MM.1S (cell line): ENCODE data around the gene SLC4A4.

ENCODE experiments used
- DNase-seq: peaks from one replicate; pipeline ENCODE4 v3.0.0-alpha.2; 2015
- H2AFZ ChIP-seq: fragments of 300-600 bp; sonication (generic); 2 replicates; pipeline ENCODE4 v1.6.0; 2016; ENCODE audit warnings: antibody characterized with exemption, low read length
- H3F3A ChIP-seq: fragments of 300-600 bp; sonication (generic); 2 replicates; pipeline ENCODE4 v1.6.1; 2016; ENCODE audit warnings: mild to moderate bottlenecking, antibody characterized with exemption, low read length, moderate library complexity, mixed read lengths; ENCODE audit not compliant: insufficient read depth
- H3K27ac ChIP-seq: fragments of 300-600 bp; sonication (generic); 2 replicates; pipeline ENCODE4 v1.5.1; 2016; ENCODE audit warnings: mild to moderate bottlenecking, low read length
- H3K27me3 ChIP-seq: fragments of 300-600 bp; sonication (generic); replicated peaks from 2 replicates; pipeline ENCODE4 v1.6.0; 2016; ENCODE audit warnings: low read length; ENCODE audit not compliant: insufficient read depth
- H3K36me3 ChIP-seq: fragments of 300-600 bp; sonication (generic); replicated peaks from 2 replicates; pipeline ENCODE4 v1.6.1; 2016; ENCODE audit warnings: mild to moderate bottlenecking, low read length, mixed read lengths; ENCODE audit not compliant: insufficient read depth
- H3K4me1 ChIP-seq: fragments of 300-600 bp; sonication (generic); 2 replicates; pipeline ENCODE4 v1.6.1; 2016; ENCODE audit warnings: low read length, mixed read lengths
- H3K4me2 ChIP-seq: fragments of 300-600 bp; sonication (generic); 2 replicates; pipeline ENCODE4 v1.6.0; 2016; ENCODE audit warnings: low read depth, low read length
- H3K4me3 ChIP-seq: fragments of 300-600 bp; sonication (generic); 2 replicates; pipeline ENCODE4 v1.5.1; 2016; ENCODE audit warnings: low read length, mixed read lengths
- H3K79me2 ChIP-seq: fragments of 300-600 bp; sonication (generic); 2 replicates; pipeline ENCODE4 v1.6.1; 2016; ENCODE audit warnings: mixed run types, low read length, mixed read lengths
- H3K9ac ChIP-seq: fragments of 300-600 bp; sonication (generic); 2 replicates; pipeline ENCODE4 v1.6.1; 2016; ENCODE audit warnings: low read length, mixed read lengths
- H3K9me2 ChIP-seq: fragments of 300-600 bp; sonication (generic); replicated peaks from 2 replicates; pipeline ENCODE4 v1.6.1; 2016; ENCODE audit warnings: mild to moderate bottlenecking, low read length, mixed read lengths; ENCODE audit not compliant: insufficient read depth
- H3K9me3 ChIP-seq: fragments of 300-600 bp; sonication (generic); replicated peaks from 2 replicates; pipeline ENCODE4 v1.6.1; 2016; ENCODE audit warnings: mild to moderate bottlenecking, low read length, mixed read lengths; ENCODE audit not compliant: insufficient read depth
- H4K20me1 ChIP-seq: fragments of 300-600 bp; sonication (generic); 2 replicates; pipeline ENCODE4 v1.6.1; 2016; ENCODE audit warnings: mild to moderate bottlenecking, low read length, moderate library complexity, mixed read lengths; ENCODE audit not compliant: insufficient read depth
- EZH2 ChIP-seq: fragments of 300-600 bp; sonication (generic); optimal IDR thresholded peaks from 2 replicates; pipeline ENCODE3; 2017; ENCODE audit warnings: low read depth, mild to moderate bottlenecking, antibody characterized with exemption, low read length, mixed read lengths
- EZH2phosphoT487 ChIP-seq: fragments of 300-600 bp; sonication (generic); IDR thresholded peaks from 2 replicates; pipeline ENCODE4 v1.6.1; 2018; ENCODE audit warnings: antibody characterized with exemption, low read length
- TF ChIP-seq, protein P1 (sequence below): fragments of 300-600 bp; sonication (generic); IDR thresholded peaks from 2 replicates; pipeline ENCODE4 v1.5.1; 2016; ENCODE audit warnings: antibody characterized with exemption, low read length, mixed read lengths

Gene SLC4A4

DNA sequence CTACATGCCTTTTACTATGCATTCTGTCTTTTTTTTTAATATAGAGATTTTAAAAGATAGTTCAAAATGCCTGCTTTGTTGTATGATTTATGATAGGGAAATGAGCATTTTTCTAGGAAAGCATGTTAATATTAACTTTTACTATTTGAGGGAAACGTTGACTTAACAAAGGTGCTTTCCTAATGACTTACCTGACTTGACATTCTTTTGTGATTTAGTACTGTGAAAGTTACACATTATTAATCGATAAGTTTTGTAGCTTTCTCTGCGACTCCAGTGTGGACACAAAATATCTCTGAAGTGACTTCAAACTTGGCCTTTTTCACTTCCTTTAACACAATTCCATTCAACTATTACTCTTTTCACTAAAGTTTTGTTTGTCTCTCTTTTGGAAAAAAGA, 260.8 kb downstream of the SLC4A4 start:
- TF ChIP-seq EZH2: no peak
- TF ChIP-seq EZH2phosphoT487: no peak
- TF ChIP-seq, protein P1, sequence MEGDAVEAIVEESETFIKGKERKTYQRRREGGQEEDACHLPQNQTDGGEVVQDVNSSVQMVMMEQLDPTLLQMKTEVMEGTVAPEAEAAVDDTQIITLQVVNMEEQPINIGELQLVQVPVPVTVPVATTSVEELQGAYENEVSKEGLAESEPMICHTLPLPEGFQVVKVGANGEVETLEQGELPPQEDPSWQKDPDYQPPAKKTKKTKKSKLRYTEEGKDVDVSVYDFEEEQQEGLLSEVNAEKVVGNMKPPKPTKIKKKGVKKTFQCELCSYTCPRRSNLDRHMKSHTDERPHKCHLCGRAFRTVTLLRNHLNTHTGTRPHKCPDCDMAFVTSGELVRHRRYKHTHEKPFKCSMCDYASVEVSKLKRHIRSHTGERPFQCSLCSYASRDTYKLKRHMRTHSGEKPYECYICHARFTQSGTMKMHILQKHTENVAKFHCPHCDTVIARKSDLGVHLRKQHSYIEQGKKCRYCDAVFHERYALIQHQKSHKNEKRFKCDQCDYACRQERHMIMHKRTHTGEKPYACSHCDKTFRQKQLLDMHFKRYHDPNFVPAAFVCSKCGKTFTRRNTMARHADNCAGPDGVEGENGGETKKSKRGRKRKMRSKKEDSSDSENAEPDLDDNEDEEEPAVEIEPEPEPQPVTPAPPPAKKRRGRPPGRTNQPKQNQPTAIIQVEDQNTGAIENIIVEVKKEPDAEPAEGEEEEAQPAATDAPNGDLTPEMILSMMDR: no peak

DNA sequence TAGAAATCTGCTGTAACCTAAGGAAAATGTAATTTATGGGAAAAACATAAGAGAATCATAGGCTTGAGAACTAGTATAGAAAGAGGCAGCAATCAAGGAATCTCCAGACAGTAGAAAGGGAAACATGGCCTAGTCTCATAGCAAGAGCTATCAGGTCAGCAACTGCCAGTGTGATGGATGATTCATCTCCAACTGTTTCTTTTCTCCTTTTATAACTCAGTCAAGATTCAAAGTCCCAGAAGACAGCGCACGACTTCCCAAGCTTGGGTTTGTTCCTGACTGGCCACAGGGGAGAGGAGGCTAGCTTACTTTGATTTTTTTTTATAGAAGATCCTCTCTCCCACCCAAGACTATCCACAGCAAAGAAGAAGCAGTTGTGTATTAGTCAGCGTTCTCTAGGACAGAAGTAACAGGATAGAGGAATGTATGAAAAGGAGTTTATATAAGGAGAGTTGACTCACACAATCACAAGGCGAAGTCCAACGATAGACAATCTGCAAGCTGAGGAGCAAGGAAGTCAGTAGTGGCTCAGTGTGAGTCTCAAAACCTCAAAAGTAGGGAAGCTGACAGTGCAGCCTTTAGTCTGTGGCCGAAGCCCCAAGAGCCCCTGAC, 263.6 kb downstream of the SLC4A4 start:
- H3F3A ChIP-seq: 0 out of 2 replicates have a peak, but pooled peaks cover 5% of the 10 kb centered on the region
- no peak overlapping the region for H3K9ac ChIP-seq
- H3K79me2 ChIP-seq: no peaks in the 10 kb centered on the region
- no peak overlapping the region for H3K4me3 ChIP-seq
- no peaks in the 10 kb centered on the region for H3K36me3 ChIP-seq
- H3K4me1 ChIP-seq: peaks cover 17% of the 10 kb centered on the region; the same call in 1 of the 2 replicates
- TF ChIP-seq, protein P1: no peak
- no peak for TF ChIP-seq EZH2
- TF ChIP-seq EZH2phosphoT487: no peak
- H2AFZ ChIP-seq: no peak overlapping the region
- H3K9me2 ChIP-seq: no peaks in the 10 kb centered on the region
- H3K27me3 ChIP-seq: no peaks in the 10 kb centered on the region
- no peaks in the 10 kb centered on the region for H4K20me1 ChIP-seq
- no peak for DNase-seq
- H3K27ac ChIP-seq: no peak overlapping the region
- no peak overlapping the region for H3K4me2 ChIP-seq
- H3K9me3 ChIP-seq: no peaks in the 10 kb centered on the region

More for the DNA sequence above, 260.8 kb downstream of the SLC4A4 start:
- Histone ChIP-seq H3K9ac (no peak overlapping the region), H2AFZ (no peak overlapping the region), H3K9me3 (no peaks in the 10 kb centered on the region), H3K4me3 (no peak overlapping the region), H3F3A (no peaks in the 10 kb centered on the region), H3K27me3 (no peaks in the 10 kb centered on the region), H4K20me1 (no peaks in the 10 kb centered on the region), H3K4me1 (0 out of 2 replicates have a peak, but pooled peaks cover 5% of the 10 kb centered on the region), H3K4me2 (no peak overlapping the region), H3K9me2 (no peaks in the 10 kb centered on the region), H3K79me2 (no peaks in the 10 kb centered on the region), H3K36me3 (no peaks in the 10 kb centered on the region), H3K27ac (no peak overlapping the region)
- DNase-seq: no peak

DNA sequence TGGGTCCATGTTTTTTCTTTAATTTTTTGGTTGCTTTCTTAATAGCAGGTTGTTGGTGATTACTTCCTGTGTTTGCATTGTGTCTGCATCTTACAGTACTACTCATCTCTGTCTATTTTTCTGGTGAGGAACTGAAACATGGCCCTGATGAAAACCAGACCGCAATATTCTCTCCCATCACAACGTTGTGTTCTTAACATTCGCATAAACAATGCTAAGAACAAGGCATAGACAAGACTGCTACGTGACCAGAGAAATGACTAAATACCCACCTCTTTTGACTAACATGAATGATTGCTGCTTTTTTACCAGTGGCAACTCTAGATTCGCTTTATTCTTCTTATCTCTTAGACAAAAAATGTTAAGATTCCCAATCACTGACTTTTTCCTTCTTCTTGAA, 266.0 kb downstream of the SLC4A4 start:
- peak overlapping the region; percentile 32; the same call in 1 of the 2 replicates for H3K4me2 ChIP-seq
- H2AFZ ChIP-seq: no peak overlapping the region
- H3K4me3 ChIP-seq: no peak overlapping the region

More for the DNA sequence above, 266.0 kb downstream of the SLC4A4 start:
- Histone ChIP-seq H3K4me1 (peaks cover 22% of the 10 kb centered on the region; the same call in 1 of the 2 replicates), H4K20me1 (no peaks in the 10 kb centered on the region), H3K9ac (no peak overlapping the region), H3K9me2 (no peaks in the 10 kb centered on the region), H3K27me3 (no peaks in the 10 kb centered on the region), H3K27ac (peak overlapping the region; percentile 67; the same call in 1 of the 2 replicates), H3F3A (0 out of 2 replicates have a peak, but pooled peaks cover 5% of the 10 kb centered on the region), H3K9me3 (no peaks in the 10 kb centered on the region), H3K79me2 (no peaks in the 10 kb centered on the region), H3K36me3 (no peaks in the 10 kb centered on the region)
- TF ChIP-seq, protein P1: no peak
- TF ChIP-seq EZH2 (no peak), EZH2phosphoT487 (no peak)
- DNase-seq: peak; percentile 66
